ENCODE data around the gene PLCG1. TPM values are rescaled to one million over a fixed set of nuclear protein-coding genes. Genes with fewer than 3 reads are reported as not detected.

The PLCG1 gene
- total RNA-seq, 1 experiment from 2014 or later: 68.8 TPM

- H3K27me3 ChIP-seq (ENCODE audit: low read length): no peaks in the 10 kb centered on the region
- peaks cover 21% of the 10 kb centered on the region for H3K4me1 ChIP-seq (ENCODE audit: insufficient read depth, low read length)
- intact Hi-C loops (cut with micrococcal nuclease): loop anchor here (1.0 kb wide), 2 partner anchors 58 to 166 kb away; partner anchors contain the start of gene LPIN3
- H3K9ac ChIP-seq (ENCODE audit: low read length): no peak overlapping the region
- peaks cover 24% of the 10 kb centered on the region for H3K36me3 ChIP-seq (ENCODE audit: low read depth, low read length)
- POLR2A ChIA-PET (ENCODE audit: unreplicated experiment): no interaction called here
- H3K4me2 ChIP-seq (ENCODE audit: low read length): no peak overlapping the region
- no TSS peak for BruUV-seq (replicated peaks)
- no peaks in the 10 kb centered on the region for H4K20me1 ChIP-seq (ENCODE audit: low read length)
- CTCF ChIA-PET: interaction anchor here (2.5 kb wide), 1 partner anchor 166 kb away, joined by 61 read pairs; the partner anchor contains the start of gene LPIN3
- no peaks in the 10 kb centered on the region for H3K9me2 ChIP-seq (replicated peaks; ENCODE audit: low read length)
- H2AFZ ChIP-seq (ENCODE audit: low read length): no peak overlapping the region
- no peaks in the 10 kb centered on the region for H3K79me2 ChIP-seq (ENCODE audit: low read length)
- TF ChIP-seq EZH2 (IDR thresholded peaks at IDR 0.05; ENCODE audit: low read length, unreplicated experiment) (no peak), EZH2phosphoT487 (IDR thresholded peaks at IDR 0.05; ENCODE audit: borderline replicate concordance, low read length) (no peak), CTCF (conservative IDR thresholded peaks at IDR 0.05; ENCODE audit: low read depth, low read length) (no peak)
- H3K9me3 ChIP-seq (ENCODE audit: low read length): no peaks in the 10 kb centered on the region
- DNase-seq: no peak
- ATAC-seq: no peak
- no peaks in the 10 kb centered on the region for H3F3A ChIP-seq (ENCODE audit: low read length, unreplicated experiment)
- H3K4me3 ChIP-seq (ENCODE audit: low read length): no peak overlapping the region
- no peak overlapping the region for H3K27ac ChIP-seq (ENCODE audit: low read length)
Observed at GRCh38 chr20:41173791-41174341, 36.5 kb downstream of the PLCG1 start.

GRCh38 chr20:41174373-41174772, 37.0 kb downstream of the PLCG1 start:
- Histone ChIP-seq H3K9ac (ENCODE audit: low read length) (no peak overlapping the region), H3K4me3 (ENCODE audit: low read length) (no peak overlapping the region), H3K4me1 (ENCODE audit: insufficient read depth, low read length) (peaks cover 16% of the 10 kb centered on the region), H3K27ac (ENCODE audit: low read length) (no peak overlapping the region), H3K9me3 (ENCODE audit: low read length) (no peaks in the 10 kb centered on the region), H3K4me2 (ENCODE audit: low read length) (no peak overlapping the region), H3F3A (ENCODE audit: low read length, unreplicated experiment) (no peaks in the 10 kb centered on the region), H3K79me2 (ENCODE audit: low read length) (no peaks in the 10 kb centered on the region), H2AFZ (ENCODE audit: low read length) (no peak overlapping the region), H4K20me1 (ENCODE audit: low read length) (no peaks in the 10 kb centered on the region), H3K36me3 (ENCODE audit: low read depth, low read length) (peaks cover 23% of the 10 kb centered on the region), H3K27me3 (ENCODE audit: low read length) (no peaks in the 10 kb centered on the region), H3K9me2 (replicated peaks; ENCODE audit: low read length) (no peaks in the 10 kb centered on the region)
- POLR2A ChIA-PET (ENCODE audit: unreplicated experiment): no interaction called here
- no peak for TF ChIP-seq EZH2phosphoT487 (IDR thresholded peaks at IDR 0.05; ENCODE audit: borderline replicate concordance, low read length)
- no peak for TF ChIP-seq EZH2 (IDR thresholded peaks at IDR 0.05; ENCODE audit: low read length, unreplicated experiment)
- no peak for TF ChIP-seq CTCF (conservative IDR thresholded peaks at IDR 0.05; ENCODE audit: low read depth, low read length)
- DNase-seq (no peak), ATAC-seq (no peak)
- no TSS peak for BruUV-seq (replicated peaks)
- intact Hi-C loops (cut with micrococcal nuclease): no loop called here
- CTCF ChIA-PET: no interaction called here

GRCh38 chr20:41174782-41175181, 37.4 kb downstream of the PLCG1 start:
- Histone ChIP-seq H3K27me3 (ENCODE audit: low read length) (no peaks in the 10 kb centered on the region), H3K9me2 (replicated peaks; ENCODE audit: low read length) (no peaks in the 10 kb centered on the region), H3K79me2 (ENCODE audit: low read length) (no peaks in the 10 kb centered on the region), H3K4me3 (ENCODE audit: low read length) (no peak overlapping the region), H3K36me3 (ENCODE audit: low read depth, low read length) (peaks cover 23% of the 10 kb centered on the region), H3F3A (ENCODE audit: low read length, unreplicated experiment) (no peaks in the 10 kb centered on the region), H3K27ac (ENCODE audit: low read length) (no peak overlapping the region), H3K4me2 (ENCODE audit: low read length) (no peak overlapping the region), H3K4me1 (ENCODE audit: insufficient read depth, low read length) (peaks cover 13% of the 10 kb centered on the region), H3K9ac (ENCODE audit: low read length) (no peak overlapping the region), H2AFZ (ENCODE audit: low read length) (no peak overlapping the region), H3K9me3 (ENCODE audit: low read length) (no peaks in the 10 kb centered on the region), H4K20me1 (ENCODE audit: low read length) (no peaks in the 10 kb centered on the region)
- ATAC-seq (no peak), DNase-seq (no peak)
- ChIA-PET CTCF (no interaction called here), POLR2A (ENCODE audit: unreplicated experiment) (no interaction called here)
- intact Hi-C loops (cut with micrococcal nuclease): no loop called here
- TF ChIP-seq EZH2phosphoT487 (IDR thresholded peaks at IDR 0.05; ENCODE audit: borderline replicate concordance, low read length) (no peak), CTCF (conservative IDR thresholded peaks at IDR 0.05; ENCODE audit: low read depth, low read length) (no peak), EZH2 (IDR thresholded peaks at IDR 0.05; ENCODE audit: low read length, unreplicated experiment) (no peak)
- TSS peak; percentile 29 for BruUV-seq (replicated peaks)

Data from PC-3 (cell line).